ENCODE results near the gene SLC35F3. TPM values are rescaled to one million over a fixed set of nuclear protein-coding genes. Genes with fewer than 3 reads are reported as not detected.

The SLC35F3 gene
- total and polyA plus RNA-seq, 12 donors = 0.12 to 3.2 (median 0.46) TPM

GRCh38 chr1:234089396-234089795 is 184.9 kb downstream of the SLC35F3 start:
- no peaks in the 10 kb centered on the region for H3K9me3 ChIP-seq (replicated peaks in 1 of 3)
- no peak for DNase-seq
- TF ChIP-seq CTCF (IDR thresholded peaks at IDR 0.05) (no peak), POLR2A (IDR thresholded peaks at IDR 0.05) (no peak)
- H3K4me1 ChIP-seq (replicated peaks in 1 of 2) = no peaks in the 10 kb centered on the region
- H3K4me3 ChIP-seq = no peak overlapping the region
- no peak overlapping the region for H3K27ac ChIP-seq
- 57 to 79% (median 71%) methylated on average over 3 of the region's 3 CpGs for WGBS, 4 donors
- intact Hi-C loops (cut with DNase I) = no loop called here
- no peaks in the 10 kb centered on the region for H3K27me3 ChIP-seq
- no peaks in the 10 kb centered on the region for H3K36me3 ChIP-seq (replicated peaks in 1 of 2)

- TF ChIP-seq CTCF (IDR thresholded peaks at IDR 0.05) = no peak
- no peak for TF ChIP-seq POLR2A (IDR thresholded peaks at IDR 0.05)
- Histone ChIP-seq H3K27me3 (no peaks in the 10 kb centered on the region), H3K36me3 (replicated peaks in 1 of 2) (no peaks in the 10 kb centered on the region), H3K4me1 (replicated peaks in 1 of 2) (no peaks in the 10 kb centered on the region), H3K27ac (no peak overlapping the region), H3K4me3 (no peak overlapping the region), H3K9me3 (replicated peaks in 1 of 3) (no peaks in the 10 kb centered on the region)
- no peak for DNase-seq
- intact Hi-C loops (cut with DNase I) = no loop called here
- 80 to 87% (median 86%) methylated on average over 8 of the region's 8 CpGs for WGBS, 4 donors
Observed at GRCh38 chr1:234090212-234091064, 186.0 kb downstream of the SLC35F3 start.

- H3K4me1 ChIP-seq (replicated peaks in 1 of 2) = no peaks in the 10 kb centered on the region
- H3K36me3 ChIP-seq (replicated peaks in 1 of 2) = no peaks in the 10 kb centered on the region
- intact Hi-C loops (cut with DNase I) = no loop called here
- no peak overlapping the region for H3K27ac ChIP-seq
- H3K4me3 ChIP-seq = no peak overlapping the region
- WGBS, 4 donors = 83 to 94% (median 84%) methylated on average over 2 of the region's 2 CpGs
- TF ChIP-seq CTCF (IDR thresholded peaks at IDR 0.05) (no peak), POLR2A (IDR thresholded peaks at IDR 0.05) (no peak)
- H3K9me3 ChIP-seq (replicated peaks in 1 of 3) = no peaks in the 10 kb centered on the region
- H3K27me3 ChIP-seq = no peaks in the 10 kb centered on the region
- no peak for DNase-seq
Observed at GRCh38 chr1:234091065-234091401, 186.6 kb downstream of the SLC35F3 start.

GRCh38 chr1:234091876-234092275 is 187.4 kb downstream of the SLC35F3 start:
- no peaks in the 10 kb centered on the region for H3K27me3 ChIP-seq
- intact Hi-C loops (cut with DNase I) = no loop called here
- 89 to 98% (median 95%) methylated on average over 2 of the region's 2 CpGs for WGBS, 4 donors
- no peak overlapping the region for H3K4me3 ChIP-seq
- no peaks in the 10 kb centered on the region for H3K4me1 ChIP-seq (replicated peaks in 1 of 2)
- no peak overlapping the region for H3K27ac ChIP-seq
- H3K9me3 ChIP-seq (replicated peaks in 1 of 3) = no peaks in the 10 kb centered on the region
- peak in 1 of 7 donors; percentile 4 for DNase-seq
- no peaks in the 10 kb centered on the region for H3K36me3 ChIP-seq (replicated peaks in 1 of 2)
- TF ChIP-seq POLR2A (IDR thresholded peaks at IDR 0.05) (no peak), CTCF (IDR thresholded peaks at IDR 0.05) (no peak)

Measured in adrenal gland (tissue), 12 donors.